Choroid plexus epithelial cell (primary cell): Measurements from ENCODE around the gene DNAJC6.
"Not testable (repeated sequence)": the region's sequence is repeated elsewhere in the genome, so short reads cannot be mapped to it uniquely, and the experiment has no call there.

Experiments
- DNase-seq: peaks from one replicate; pipeline ENCODE4 v3.0.0-alpha.2; 2010; ENCODE audit warnings: low read depth
- H3K4me3 ChIP-seq: 2 replicates; pipeline ENCODE4 v1.5.1; 2011; ENCODE audit warnings: low read depth, mild to moderate bottlenecking, control low read depth, low read length, moderate library complexity
- CTCF ChIP-seq: conservative IDR thresholded peaks from 2 replicates; pipeline ENCODE4 v1.5.1; 2011; ENCODE audit warnings: low read depth, mild to moderate bottlenecking, control low read depth, inconsistent platforms, low read length, moderate library complexity

Gene DNAJC6

GRCh38 chr1:65371544-65371943 is 62.2 kb downstream of the DNAJC6 start:
- H3K4me3 ChIP-seq, result no peak overlapping the region
- DNase-seq, result no peak
- TF ChIP-seq CTCF, result no peak

GRCh38 chr1:65372557-65372956 is 63.2 kb downstream of the DNAJC6 start:
- DNase-seq, result peak; percentile 8
- no peak for TF ChIP-seq CTCF
- H3K4me3 ChIP-seq, result no peak overlapping the region

GRCh38 chr1:65377496-65378246 is 68.3 kb downstream of the DNAJC6 start:
- no peak overlapping the region for H3K4me3 ChIP-seq
- TF ChIP-seq CTCF, result no peak
- no peak for DNase-seq

- H3K4me3 ChIP-seq, result no peak overlapping the region
- TF ChIP-seq CTCF, result no peak
- DNase-seq, result no peak
Measured at GRCh38 chr1:65378247-65378946, 69.1 kb downstream of the DNAJC6 start.

GRCh38 chr1:65384426-65384825 is 75.1 kb downstream of the DNAJC6 start:
- not testable (repeated sequence) for DNase-seq, H3K4me3 ChIP-seq

- no peak for DNase-seq
- no peak overlapping the region for H3K4me3 ChIP-seq
- TF ChIP-seq CTCF, result no peak
Measured at GRCh38 chr1:65386439-65386838, 77.1 kb downstream of the DNAJC6 start.

- H3K4me3 ChIP-seq, result no peak overlapping the region
- no peak for TF ChIP-seq CTCF
- no peak for DNase-seq
Measured at GRCh38 chr1:65387821-65388220, 78.5 kb downstream of the DNAJC6 start.
